ENCODE data around the gene GALNT1. TPM values are rescaled to one million over a fixed set of nuclear protein-coding genes. Genes with fewer than 3 reads are reported as not detected.

The GALNT1 gene
- total and polyA plus RNA-seq, 10 of the 15 experiments (the other 5 are each of a cell fraction or from before 2014, with no cell fraction given): 8.0 to 53.7 (median 29.9) TPM

DNA sequence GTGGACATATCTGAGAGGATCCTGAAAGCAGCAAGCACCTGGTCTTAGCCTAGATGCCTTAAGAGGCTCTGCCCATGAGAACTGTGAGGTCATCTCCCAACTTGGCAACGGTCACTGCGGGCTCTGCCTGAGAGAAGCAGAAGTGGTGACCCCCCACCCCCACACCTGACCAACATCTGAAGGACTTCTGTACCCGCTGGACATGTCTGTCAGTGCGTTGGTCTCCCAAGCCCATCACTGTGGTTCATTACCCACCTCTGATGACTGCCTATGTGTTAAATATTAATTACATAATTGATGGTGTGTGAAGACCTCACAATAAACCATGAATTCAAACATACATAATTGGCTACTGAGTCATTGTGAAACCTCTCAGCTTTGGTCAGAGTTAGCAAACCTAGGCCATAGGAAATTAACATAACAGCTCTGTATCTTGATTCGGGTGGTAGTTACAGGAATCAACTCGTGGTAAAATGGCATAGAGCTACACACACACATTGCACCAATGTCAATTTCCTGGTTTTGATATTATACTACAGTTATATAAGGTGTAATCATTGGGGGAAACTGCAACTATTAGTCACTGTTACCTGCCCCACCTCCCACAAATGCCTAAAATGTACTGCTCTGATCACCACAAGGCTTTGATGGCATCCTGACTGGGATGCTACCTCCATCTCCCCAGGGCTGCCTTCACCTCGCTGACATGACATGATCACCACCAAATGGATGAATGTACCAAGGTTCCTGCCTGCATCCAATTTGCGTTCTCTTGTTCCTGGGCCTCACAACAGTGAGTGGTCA lies 4.3 kb upstream of the GALNT1 start (continued):
- TF ChIP-seq PRDM15 (CRISPR knock-in tag; IDR thresholded peaks at IDR 0.05): no peak
- peak; percentile 74; the same call in 1 of the 2 replicates for TF ChIP-seq BACH1 (IDR thresholded peaks at IDR 0.05; ENCODE audit: borderline replicate concordance)
- peak; percentile 99 for TF ChIP-seq ZNF217 (IDR thresholded peaks at IDR 0.05)
- TF ChIP-seq CBFB (IDR thresholded peaks at IDR 0.05; ENCODE audit: low read depth): peak; percentile 71
- TF ChIP-seq POU2F2 (IDR thresholded peaks at IDR 0.05; ENCODE audit: borderline replicate concordance, low read depth, low read length): peak; percentile 65; the same call in 1 of the 3 replicates
- peak; percentile 79 for TF ChIP-seq IRF4 (IDR thresholded peaks at IDR 0.05; ENCODE audit: low read depth, low read length)
- TF ChIP-seq PAX5 (IDR thresholded peaks at IDR 0.05; ENCODE audit: borderline replicate concordance, low read depth, low read length): peak; percentile 90
- TF ChIP-seq PAX8 (IDR thresholded peaks at IDR 0.05): no peak
- TF ChIP-seq, protein P1, sequence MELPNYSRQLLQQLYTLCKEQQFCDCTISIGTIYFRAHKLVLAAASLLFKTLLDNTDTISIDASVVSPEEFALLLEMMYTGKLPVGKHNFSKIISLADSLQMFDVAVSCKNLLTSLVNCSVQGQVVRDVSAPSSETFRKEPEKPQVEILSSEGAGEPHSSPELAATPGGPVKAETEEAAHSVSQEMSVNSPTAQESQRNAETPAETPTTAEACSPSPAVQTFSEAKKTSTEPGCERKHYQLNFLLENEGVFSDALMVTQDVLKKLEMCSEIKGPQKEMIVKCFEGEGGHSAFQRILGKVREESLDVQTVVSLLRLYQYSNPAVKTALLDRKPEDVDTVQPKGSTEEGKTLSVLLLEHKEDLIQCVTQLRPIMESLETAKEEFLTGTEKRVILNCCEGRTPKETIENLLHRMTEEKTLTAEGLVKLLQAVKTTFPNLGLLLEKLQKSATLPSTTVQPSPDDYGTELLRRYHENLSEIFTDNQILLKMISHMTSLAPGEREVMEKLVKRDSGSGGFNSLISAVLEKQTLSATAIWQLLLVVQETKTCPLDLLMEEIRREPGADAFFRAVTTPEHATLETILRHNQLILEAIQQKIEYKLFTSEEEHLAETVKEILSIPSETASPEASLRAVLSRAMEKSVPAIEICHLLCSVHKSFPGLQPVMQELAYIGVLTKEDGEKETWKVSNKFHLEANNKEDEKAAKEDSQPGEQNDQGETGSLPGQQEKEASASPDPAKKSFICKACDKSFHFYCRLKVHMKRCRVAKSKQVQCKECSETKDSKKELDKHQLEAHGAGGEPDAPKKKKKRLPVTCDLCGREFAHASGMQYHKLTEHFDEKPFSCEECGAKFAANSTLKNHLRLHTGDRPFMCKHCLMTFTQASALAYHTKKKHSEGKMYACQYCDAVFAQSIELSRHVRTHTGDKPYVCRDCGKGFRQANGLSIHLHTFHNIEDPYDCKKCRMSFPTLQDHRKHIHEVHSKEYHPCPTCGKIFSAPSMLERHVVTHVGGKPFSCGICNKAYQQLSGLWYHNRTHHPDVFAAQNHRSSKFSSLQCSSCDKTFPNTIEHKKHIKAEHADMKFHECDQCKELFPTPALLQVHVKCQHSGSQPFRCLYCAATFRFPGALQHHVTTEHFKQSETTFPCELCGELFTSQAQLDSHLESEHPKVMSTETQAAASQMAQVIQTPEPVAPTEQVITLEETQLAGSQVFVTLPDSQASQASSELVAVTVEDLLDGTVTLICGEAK (IDR thresholded peaks at IDR 0.05; ENCODE audit: borderline replicate concordance): no peak; the same call in 1 of the 2 replicates
- 0 out of 4 replicates have a peak, but pooled peaks of 1 of the 2 experiments have one; percentile 38 for TF ChIP-seq SRF (IDR thresholded peaks at IDR 0.05; ENCODE audit: low read depth in 2 of 2, low read length in 2 of 2)
- no peak for TF ChIP-seq SMAD5 (IDR thresholded peaks at IDR 0.05; ENCODE audit: low read depth)
- TF ChIP-seq HCFC1 (IDR thresholded peaks at IDR 0.05; ENCODE audit: low read length): no peak
- TF ChIP-seq POLR2AphosphoS2 (IDR thresholded peaks at IDR 0.05; ENCODE audit: low read depth, low read length): no peak
- no peak for TF ChIP-seq RBBP5 (conservative IDR thresholded peaks at IDR 0.05)
- peak; percentile 78 for TF ChIP-seq NFIC (IDR thresholded peaks at IDR 0.05; ENCODE audit: low read depth, low read length)
- TF ChIP-seq YY1 (IDR thresholded peaks at IDR 0.05; ENCODE audit: low read depth, low read length): no peak; the same call in 1 of the 2 replicates
- TF ChIP-seq EP300 (IDR thresholded peaks at IDR 0.05; ENCODE audit: borderline replicate concordance in 1 of 2, control insufficient read depth in 1 of 2, low read depth in 2 of 2, low read length in 2 of 2): peak; percentile 86 to 89
- no peak; the same call in 1 of the 2 replicates for TF ChIP-seq MTA3 (IDR thresholded peaks at IDR 0.05; ENCODE audit: borderline replicate concordance, low read length)
- no peak for TF ChIP-seq REST (IDR thresholded peaks at IDR 0.05; ENCODE audit: low read depth, low read length)
